NCI-H128 (cell line): ENCODE measurements around the gene SPATA32.
"Not testable (repeated sequence)": the region's sequence is repeated elsewhere in the genome, so short reads cannot be mapped to it uniquely, and the experiment has no call there.

Source experiments
- DNase-seq: peaks from one replicate; lab custom pipeline; 2025; ENCODE audit not compliant: unreplicated experiment; lab: John Stamatoyannopoulos, UW

Gene SPATA32, protein sequence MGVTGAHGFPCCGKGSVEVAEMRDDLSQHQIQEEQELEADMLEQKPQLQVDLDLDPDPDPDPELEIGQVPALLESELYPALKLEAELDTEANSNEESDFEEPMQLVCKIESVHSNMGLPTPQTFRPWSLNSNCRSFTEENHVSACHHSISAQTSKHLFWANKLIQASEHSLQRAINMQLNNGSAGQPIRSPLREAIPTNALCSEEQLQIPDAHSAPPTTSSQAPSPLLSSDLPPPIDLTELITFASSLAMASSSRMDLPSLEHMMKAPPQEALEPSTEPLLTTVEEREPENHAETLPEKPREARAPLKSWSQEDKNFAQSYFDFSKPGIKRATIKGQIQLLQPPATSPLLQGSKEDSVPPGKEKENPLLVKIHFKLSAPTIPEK

DNA sequence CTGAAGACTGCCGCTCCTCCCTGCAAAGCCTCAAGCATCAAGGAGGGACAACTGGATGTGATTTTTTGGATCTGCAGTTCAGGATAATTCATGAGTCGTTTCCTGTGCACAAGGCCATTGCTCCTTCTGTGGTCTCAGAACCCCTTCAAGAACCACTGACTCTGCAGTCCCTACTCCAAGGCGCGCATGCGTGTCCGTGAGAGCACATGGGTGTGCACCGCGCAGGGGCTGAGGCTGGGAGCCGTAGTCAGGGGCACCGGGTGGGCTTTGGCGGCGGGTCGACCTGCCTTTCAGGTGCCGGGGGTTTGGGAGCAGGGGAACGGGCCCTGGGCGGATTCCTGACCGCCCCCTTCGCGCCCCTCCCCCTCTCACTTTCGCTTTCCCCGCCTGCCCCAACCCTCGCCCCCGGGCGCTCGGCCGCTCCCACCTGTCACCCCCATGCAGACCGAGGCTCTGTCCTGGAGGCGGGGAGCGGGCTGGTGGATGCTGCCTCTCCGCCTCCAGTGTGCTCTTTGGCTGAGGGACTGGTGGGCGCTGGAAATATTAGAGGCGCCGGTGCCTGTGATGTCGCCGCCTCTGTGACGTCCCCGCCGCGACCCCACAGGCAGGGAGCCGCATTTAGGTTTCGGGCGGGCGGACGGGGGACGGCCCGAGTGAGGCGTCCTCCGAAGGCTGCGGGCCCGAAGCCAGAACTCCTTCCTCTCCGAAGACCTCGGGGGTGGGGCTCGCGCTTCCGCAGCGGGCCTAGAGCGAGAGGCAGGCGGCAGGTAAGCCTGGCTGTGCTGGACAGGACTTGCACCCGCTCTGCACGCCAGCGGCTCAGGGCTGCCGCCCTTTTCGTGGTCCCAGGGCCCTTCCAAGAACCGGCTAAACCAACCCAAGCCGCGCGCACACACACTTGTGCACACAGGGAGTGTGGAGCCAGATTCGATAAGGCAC is at the start of gene SPATA32:
Gene SPATA32, minus strand, starts transcription at position 518 of the 939 bp plus-strand sequence. Its CDS starts 78 bp downstream, at position 440.
- DNase-seq, result no peak

GRCh38 chr17:45311401-45311759 is 49.5 kb upstream of the SPATA32 start:
- no peak for DNase-seq

DNA sequence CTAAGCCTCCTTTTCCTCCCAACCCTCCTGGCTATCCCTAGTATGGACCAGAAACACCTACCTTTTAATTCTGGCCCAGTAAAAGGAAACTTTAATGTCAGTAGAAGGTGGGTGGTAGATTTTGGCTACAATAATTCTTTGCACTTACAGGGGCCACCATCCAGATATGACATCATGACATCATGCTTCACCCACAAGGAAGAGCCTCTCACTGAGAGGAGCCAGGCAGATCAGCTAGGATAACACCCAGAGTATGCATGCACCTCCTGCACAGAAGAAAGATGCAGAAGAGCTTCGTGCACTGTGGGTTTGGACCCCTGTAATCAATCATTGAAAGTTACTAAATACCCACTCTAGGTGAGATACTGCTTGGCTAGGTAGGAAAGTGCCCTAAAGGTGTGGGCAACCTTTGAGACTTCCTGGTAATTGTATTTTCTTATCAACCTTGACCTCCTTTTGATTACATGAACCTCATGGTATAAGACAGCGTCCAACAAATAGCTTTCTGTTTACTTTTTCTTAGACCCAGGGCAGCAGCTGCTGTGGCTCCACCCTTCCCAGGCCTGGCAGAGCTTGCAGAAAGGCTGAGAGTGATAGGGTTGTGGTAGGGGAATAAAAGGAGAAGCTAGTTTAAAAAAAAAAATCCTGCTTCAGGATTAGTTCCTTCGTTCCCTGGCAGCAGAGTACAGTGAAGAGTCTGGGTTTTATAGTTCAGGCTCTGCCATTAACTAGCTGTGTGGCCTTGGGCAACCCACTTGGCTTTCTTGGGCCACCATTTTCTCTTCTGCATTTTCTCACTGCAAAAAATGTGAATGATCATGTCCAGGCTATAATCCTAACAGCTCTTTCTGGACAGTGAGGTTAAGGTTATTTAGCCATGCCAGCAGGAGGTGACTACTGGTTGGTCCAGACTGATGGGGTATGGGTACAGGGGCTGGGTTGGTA is 48.8 kb upstream of the SPATA32 start:
- no peak for DNase-seq

GRCh38 chr17:45309400-45309799 is 47.5 kb upstream of the SPATA32 start:
- DNase-seq, result no peak

DNA sequence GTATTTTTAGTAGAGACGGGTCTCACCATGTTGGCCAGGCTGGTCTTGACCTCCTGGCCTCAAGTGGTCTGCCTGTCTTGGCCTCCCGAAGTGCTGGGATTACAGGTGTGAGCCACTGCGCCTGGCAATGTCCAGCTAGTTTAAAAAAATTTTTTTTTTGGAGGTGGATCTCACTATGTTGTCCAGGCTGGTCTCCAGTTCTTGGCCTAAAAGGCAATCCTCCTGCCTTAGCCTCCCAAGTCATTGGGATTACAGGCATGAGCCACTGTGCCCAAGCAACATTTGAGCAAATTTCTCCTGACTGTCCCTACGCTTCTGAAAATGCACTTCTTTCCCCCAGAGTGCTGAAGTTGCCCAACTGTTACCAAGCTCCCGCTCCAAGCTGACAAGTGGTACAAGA is 46.9 kb upstream of the SPATA32 start:
- no peak for DNase-seq

GRCh38 chr17:45308016-45308365 is 46.1 kb upstream of the SPATA32 start:
- DNase-seq, result no peak

DNA sequence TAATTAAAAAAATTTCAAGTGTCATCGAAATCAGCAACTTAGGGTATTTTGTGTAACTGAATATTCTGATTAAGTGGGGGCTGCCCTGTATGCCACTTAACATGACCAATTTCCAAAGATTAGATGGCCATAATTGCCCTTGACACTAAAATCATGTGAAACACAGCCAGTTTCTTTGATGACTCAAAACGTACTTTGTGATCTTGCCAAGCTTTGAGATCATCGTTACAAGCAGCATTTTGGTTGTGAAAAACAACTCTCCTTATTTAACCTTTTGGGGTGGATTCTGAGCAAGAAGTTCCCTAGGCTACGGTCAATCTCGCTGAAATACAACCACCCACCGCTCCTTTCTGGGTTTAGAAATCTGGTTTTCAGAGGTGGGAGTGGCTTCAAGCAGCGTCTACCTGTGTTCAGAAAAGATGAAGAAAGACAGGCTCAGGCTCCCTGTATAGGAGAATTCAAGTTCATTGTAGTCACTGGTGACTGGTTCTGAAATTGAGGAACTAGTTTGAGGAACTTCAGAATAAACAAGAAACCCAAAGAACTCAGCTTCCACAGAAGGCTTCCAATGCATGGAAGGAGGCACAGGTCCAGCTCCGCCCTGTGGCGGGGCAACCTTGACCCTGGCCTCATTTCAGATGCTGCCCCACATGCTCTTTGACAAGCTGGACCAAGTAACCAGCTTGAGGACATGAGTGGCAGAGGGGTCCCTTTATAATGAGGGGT is 45.6 kb upstream of the SPATA32 start:
- no peak for DNase-seq

- DNase-seq, result no peak
Measured at GRCh38 chr17:45306623-45307022, 44.7 kb upstream of the SPATA32 start.

GRCh38 chr17:45306094-45306493 is 44.2 kb upstream of the SPATA32 start:
- no peak for DNase-seq

- DNase-seq, result no peak
Measured at GRCh38 chr17:45305530-45306087, 43.7 kb upstream of the SPATA32 start.

DNA sequence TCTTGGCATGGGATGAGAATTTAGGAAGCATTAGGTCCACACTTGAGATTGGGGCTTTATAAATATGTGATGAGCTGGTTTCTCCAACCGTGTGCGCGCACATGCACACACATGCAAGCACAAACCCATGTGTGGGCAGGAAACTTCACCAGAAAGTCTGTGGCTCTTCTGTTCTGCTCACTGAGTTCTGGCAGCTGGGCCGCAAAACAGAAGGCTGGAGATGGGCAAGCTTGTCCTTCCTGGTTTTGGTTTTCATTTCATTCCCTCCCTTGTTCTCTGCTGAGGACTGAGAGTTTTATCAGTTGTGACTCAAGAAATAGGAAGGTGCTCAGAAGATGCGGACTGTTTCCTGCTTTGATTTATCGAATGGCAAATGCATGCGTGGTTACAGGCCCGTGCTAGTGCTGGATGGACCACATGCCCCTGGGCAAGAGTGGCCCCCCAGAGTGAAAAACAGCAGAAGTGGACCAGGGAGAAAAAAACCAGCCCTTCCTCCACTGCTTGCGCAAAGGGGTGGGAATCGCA is 40.8 kb upstream of the SPATA32 start:
- no peak for DNase-seq

DNA sequence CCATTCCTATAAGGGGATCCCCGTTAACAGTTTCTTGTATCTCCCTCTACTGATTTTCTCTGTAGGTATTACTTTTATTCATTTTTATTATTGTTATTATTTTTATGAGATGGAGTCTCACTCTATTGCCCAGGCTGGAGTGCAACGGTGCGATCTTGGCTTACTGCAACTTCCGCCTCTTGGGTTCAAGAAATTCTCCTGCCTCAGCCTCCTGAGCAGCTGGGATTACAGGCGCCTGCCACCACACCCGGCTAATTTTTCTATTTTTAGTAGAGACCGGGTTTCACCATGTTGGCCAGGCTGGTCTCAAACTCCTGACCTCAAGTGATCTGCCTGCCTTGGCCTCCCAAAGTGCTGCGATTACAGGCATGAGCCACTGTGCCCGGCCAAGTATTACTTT is 40.3 kb upstream of the SPATA32 start:
- not testable (repeated sequence) for DNase-seq

DNA sequence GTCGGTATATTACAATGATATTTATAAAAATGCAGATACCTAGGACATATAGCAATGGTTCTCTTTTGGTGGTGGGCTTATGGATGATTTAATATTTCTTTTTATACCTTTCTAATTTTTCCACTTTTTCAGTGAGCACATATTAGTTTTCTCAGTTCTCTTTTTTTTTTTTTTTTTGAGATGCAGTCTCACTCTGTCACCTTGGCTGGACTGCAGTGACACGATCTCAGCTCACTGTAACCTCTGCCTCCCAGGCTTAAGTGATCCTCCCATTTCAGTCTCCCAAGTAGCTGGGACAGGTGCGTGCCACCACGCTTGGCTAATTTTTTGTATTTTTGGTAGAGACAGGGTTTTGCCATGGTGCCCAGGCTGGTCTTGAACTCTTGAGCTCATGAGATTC is 39.8 kb upstream of the SPATA32 start:
- DNase-seq, result no peak

DNA sequence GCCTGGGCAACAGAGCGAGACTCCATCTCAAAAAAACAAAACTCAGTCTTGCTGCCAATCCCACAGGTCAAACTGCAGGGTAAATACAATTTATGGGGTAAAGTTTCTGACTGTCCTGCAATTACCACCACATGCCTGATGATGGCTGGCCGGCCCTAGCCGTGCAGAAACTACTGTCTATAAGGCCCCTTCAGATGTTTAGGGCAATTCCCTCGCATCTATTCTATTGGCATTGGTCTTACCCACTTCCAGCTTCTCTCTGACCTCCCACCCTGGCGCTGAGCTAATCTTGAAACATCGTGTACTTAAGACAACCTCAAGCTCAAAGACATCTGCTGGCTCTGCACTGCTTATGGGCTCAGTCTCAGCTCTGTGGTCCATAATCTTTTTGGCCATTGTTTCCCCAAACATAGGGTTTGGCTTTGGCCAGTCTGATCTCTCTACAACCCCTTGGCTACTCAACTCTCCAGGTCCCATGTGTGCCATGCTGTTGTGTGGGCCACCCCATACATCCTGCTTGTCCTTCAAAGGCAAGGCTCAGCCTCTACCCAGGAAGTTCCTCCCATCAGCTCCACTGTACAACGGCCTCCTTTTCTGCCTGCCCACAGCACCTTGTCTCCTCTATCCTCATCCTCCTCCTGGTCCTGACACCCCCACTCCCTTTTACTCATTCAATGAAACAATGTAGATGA is 38.3 kb upstream of the SPATA32 start:
- DNase-seq, result no peak

DNA sequence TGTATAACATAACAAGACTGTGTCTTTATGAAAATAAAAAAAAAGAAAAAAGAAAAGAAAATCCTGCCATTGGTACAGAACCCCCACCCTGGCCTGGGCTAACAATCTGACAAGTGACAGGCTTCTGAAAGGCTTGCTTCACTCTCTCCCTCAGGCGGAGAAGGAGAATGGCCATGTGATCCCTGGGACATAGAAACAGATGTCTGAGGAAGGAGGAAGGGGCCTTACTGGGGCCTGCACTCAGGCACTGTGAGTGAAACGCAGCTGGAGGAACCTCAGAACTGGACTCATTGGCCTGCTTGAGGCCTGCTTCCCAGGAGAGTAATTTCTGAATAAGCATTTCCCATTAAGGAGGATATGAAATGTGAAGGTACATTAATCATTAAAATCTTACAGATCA is 37.5 kb upstream of the SPATA32 start:
- DNase-seq, result no peak

DNA sequence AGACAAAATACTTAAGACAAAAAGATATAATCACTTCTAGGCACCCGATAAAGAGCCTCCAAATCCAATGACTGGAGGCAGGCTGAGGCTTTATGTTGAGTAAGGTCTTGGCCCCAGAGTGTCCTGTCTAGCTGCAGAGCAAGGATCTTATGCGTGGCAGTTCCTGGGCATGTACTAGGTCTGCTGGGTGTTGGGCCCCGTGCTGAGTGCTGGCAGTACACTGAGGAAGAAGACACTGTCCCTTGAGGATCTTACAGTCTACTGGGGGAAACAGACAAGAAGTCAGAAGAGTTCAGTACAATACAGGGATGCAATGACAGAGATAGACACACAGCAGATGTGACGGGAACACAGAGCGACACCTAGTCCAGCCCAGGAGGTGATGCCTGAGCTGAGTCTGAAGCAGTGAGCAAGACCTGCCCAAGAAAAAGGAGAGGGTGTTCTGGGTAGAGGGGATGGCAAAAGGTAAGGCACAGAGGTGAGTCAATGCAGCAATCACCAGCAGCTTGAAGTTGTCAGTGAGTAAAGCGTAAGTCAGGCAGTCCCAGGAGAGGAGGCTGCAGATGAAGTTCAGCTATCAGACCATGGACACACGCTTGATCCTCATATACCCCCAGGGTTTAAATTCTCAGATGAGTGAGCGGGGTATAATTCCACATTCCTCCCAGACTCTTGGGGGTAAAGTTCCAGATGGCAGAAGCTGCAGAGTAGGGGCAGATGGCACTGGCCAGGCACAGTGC is 36.8 kb upstream of the SPATA32 start:
- no peak for DNase-seq

DNA sequence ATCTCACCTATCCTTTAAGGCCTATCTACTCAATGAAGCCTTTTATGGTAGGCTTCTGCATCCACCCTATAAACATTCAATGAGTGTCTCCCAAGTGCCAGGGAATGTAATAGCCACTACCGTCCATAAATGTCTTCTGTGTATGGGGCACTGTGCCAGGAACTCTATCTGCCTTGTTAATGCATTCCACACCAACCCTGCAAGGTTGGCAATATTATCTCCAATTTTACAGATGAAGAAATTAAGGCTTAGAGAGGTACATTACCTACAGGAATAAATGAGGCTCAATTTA is 34.9 kb upstream of the SPATA32 start:
- DNase-seq, result no peak

DNA sequence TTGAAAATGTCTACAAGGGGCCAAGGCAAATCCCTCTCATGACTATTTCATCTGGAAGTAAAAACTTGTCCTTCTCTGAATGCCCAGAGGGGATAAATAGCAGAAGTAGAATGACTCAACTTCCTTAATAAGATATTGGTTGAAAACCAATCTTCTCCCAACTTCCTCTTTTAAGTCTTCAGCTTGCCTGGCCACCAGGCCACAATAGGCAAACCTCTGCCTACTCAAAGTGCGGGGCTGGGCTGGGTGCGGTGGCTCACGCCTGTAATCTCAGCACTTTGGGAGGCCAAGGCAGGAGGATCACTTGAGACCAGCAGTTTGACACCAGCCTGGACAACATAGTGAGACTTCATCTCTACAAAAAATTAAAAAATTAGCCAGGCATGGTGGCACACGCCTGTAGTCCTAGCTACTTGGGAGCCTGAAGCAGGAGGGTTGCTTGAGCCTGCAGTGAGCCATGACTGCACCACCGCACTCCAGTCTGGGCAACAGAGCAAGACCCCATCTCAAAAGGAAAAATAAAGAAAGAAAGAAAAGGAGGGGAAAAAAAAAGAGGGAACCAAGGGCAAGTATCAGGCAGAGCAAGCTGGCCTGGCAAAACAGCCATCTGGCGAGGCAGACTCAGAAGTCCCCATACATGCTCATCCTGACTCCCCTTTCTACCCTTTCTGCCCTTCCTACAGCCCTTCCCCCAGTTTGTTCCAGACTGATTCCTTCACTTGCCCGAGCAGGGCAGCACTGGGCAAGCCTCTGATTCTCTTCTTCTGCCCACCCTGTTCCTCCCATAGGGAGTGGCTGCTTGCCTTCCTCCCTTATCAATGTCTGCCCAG is 34.3 kb upstream of the SPATA32 start:
- no peak for DNase-seq
